H1 (cell line): ENCODE measurements around the gene PPM1D. TPM values are rescaled to one million over a fixed set of nuclear protein-coding genes. Genes with fewer than 3 reads are reported as not detected.
A peak's percentile ranks its signal among the peaks of the same experiment; 100 is the strongest.

ENCODE experiments used
- CTCF ChIA-PET: fragments of 300-600 bp; sonication (Branson Sonifier 250); formaldehyde crosslinking; loops from one replicate; lab custom pipeline; 2021; ENCODE audit not compliant: partially characterized antibody; lab: Charles Lee
- POLR2A ChIA-PET: fragments of 300-600 bp; sonication (Branson Sonifier 250); formaldehyde crosslinking; loops from one replicate; lab custom pipeline; 2021; ENCODE audit warnings: inconsistent platforms; ENCODE audit not compliant: partially characterized antibody; lab: Charles Lee
- DNase-seq, 2 experiments: peaks; one replicate each; pipeline versions ENCODE4 v3.0.0 to v3.0.0-alpha.2; 2010 to 2022; ENCODE audit warnings: low spot score in 2 of 2, low read depth in 1 of 2, mixed read lengths in 1 of 2
- FAIRE-seq: peaks from 2 replicates; lab custom pipeline; 2011; peaks lifted over from hg19 to GRCh38; lab: Jason Lieb, UNC
- H2AFZ ChIP-seq: 2 replicates; pipeline ENCODE4 v1.8.1; 2012; ENCODE audit warnings: low read length, inconsistent platforms
- H2AK5ac ChIP-seq: 2 replicates; pipeline ENCODE4 v1.6.1; 2013; ENCODE audit warnings: low read depth, low read length
- H2BK120ac ChIP-seq: replicated peaks from 2 replicates; pipeline ENCODE3; 2013; ENCODE audit warnings: low read depth, low read length, inconsistent platforms
- H2BK12ac ChIP-seq: 2 replicates; pipeline ENCODE4 v1.6.1; 2013; ENCODE audit warnings: low read depth, low read length
- H2BK15ac ChIP-seq: 2 replicates; pipeline ENCODE4 v1.6.1; 2013; ENCODE audit warnings: low read length
- H2BK20ac ChIP-seq: 2 replicates; pipeline ENCODE4 v1.6.1; 2013; ENCODE audit warnings: low read length
- H2BK5ac ChIP-seq: 2 replicates; pipeline ENCODE4 v1.6.1; 2013; ENCODE audit warnings: low read depth, low read length
- H3K14ac ChIP-seq: 2 replicates; pipeline ENCODE4 v1.6.1; 2013; ENCODE audit warnings: inconsistent platforms; ENCODE audit not compliant: insufficient read length
- H3K18ac ChIP-seq: 2 replicates; pipeline ENCODE4 v1.6.1; 2013; ENCODE audit warnings: low read length; ENCODE audit errors: extremely low read depth
- H3K23ac ChIP-seq: 2 replicates; pipeline ENCODE4 v1.6.1; 2013; ENCODE audit warnings: inconsistent platforms; ENCODE audit not compliant: insufficient read length
- H3K23me2 ChIP-seq: 2 replicates; pipeline ENCODE4 v1.6.1; 2013; ENCODE audit warnings: low read depth, low read length
- H3K27ac ChIP-seq: 2 replicates; pipeline ENCODE4 v1.6.1; 2011; ENCODE audit warnings: low read depth, low read length, inconsistent platforms
- H3K27me3 ChIP-seq, 4 experiments: replicated peaks in 1 of 4; 1 replicate in 1 of 4; 2 replicates in 3 of 4; pipeline versions ENCODE4 v1.6.1 to v1.8.1; 2011 to 2013; ENCODE audit warnings: low read length in 3 of 4, mild to moderate bottlenecking in 3 of 4, inconsistent platforms in 2 of 4, mixed read lengths in 2 of 4, moderate library complexity in 1 of 4; ENCODE audit not compliant: control insufficient read depth in 3 of 4, insufficient read depth in 3 of 4; ENCODE audit errors: extremely low read depth in 1 of 4
- H3K36me3 ChIP-seq, 4 experiments: 2 replicates each; pipeline versions ENCODE4 v1.6.1 to v1.8.1; 2011 to 2013; ENCODE audit warnings: mild to moderate bottlenecking in 4 of 4, low read length in 3 of 4, moderate library complexity in 2 of 4, control low read depth in 1 of 4, inconsistent platforms in 1 of 4; ENCODE audit not compliant: insufficient read depth in 4 of 4, control insufficient read depth in 2 of 4
- H3K4ac ChIP-seq: replicated peaks from 2 replicates; pipeline ENCODE3; 2013; ENCODE audit warnings: low read length, low read depth, mixed read lengths, inconsistent platforms; ENCODE audit not compliant: insufficient read length
- H3K4me1 ChIP-seq, 4 experiments: replicated peaks in 1 of 4; 1 replicate in 1 of 4; 2 replicates in 3 of 4; pipeline versions ENCODE4 v1.6.1 to v1.8.1; 2011 to 2013; ENCODE audit warnings: low read length in 3 of 4, inconsistent platforms in 2 of 4, mixed read lengths in 1 of 4; ENCODE audit not compliant: insufficient read depth in 4 of 4, control insufficient read depth in 3 of 4
- H3K4me2 ChIP-seq, 2 experiments: 2 replicates each; pipeline versions ENCODE4 v1.6.1 to v1.8.1; 2011 to 2013; ENCODE audit warnings: low read depth in 2 of 2, low read length in 2 of 2, control low read depth in 1 of 2, inconsistent platforms in 1 of 2, mild to moderate bottlenecking in 1 of 2; ENCODE audit not compliant: insufficient read depth in 1 of 2
- H3K4me3 ChIP-seq, 4 experiments: fragments of 200-600, 300-600 bp in 1 of 4; sonication (generic), shearing (Covaris generic), sonication (Bioruptor Twin) in 1 of 4; 2 replicates each; pipeline versions ENCODE4 v1.5.1 to v1.8.1; 2011 to 2016; ENCODE audit warnings: low read length in 4 of 4, low read depth in 3 of 4, control low read depth in 2 of 4, inconsistent platforms in 2 of 4, mild to moderate bottlenecking in 2 of 4, mixed read lengths in 1 of 4, moderate library complexity in 1 of 4; ENCODE audit not compliant: insufficient read depth in 2 of 4; ENCODE audit errors: extremely low read depth in 1 of 4
- H3K56ac ChIP-seq: replicated peaks from 2 replicates; pipeline ENCODE3; 2013; ENCODE audit warnings: low read depth, mild to moderate bottlenecking, mixed read lengths, low read length, inconsistent platforms; ENCODE audit not compliant: insufficient read length
- H3K79me1 ChIP-seq: 2 replicates; pipeline ENCODE4 v1.6.1; 2013; ENCODE audit warnings: low read depth, low read length, control low read depth
- H3K79me2 ChIP-seq, 2 experiments: 2 replicates each; pipeline versions ENCODE4 v1.6.1 to v1.8.1; 2012 to 2013; ENCODE audit warnings: low read length in 2 of 2, mild to moderate bottlenecking in 2 of 2, inconsistent platforms in 1 of 2; ENCODE audit not compliant: insufficient read depth in 2 of 2, control insufficient read depth in 1 of 2
- H3K9ac ChIP-seq, 4 experiments: replicated peaks in 1 of 4; 1 replicate in 1 of 4; 2 replicates in 3 of 4; pipeline versions ENCODE4 v1.6.1 to v1.8.1; 2011 to 2013; ENCODE audit warnings: low read depth in 3 of 4, low read length in 3 of 4, control low read depth in 2 of 4, mild to moderate bottlenecking in 2 of 4, moderate library complexity in 2 of 4, inconsistent platforms in 1 of 4; ENCODE audit errors: extremely low read depth in 1 of 4
- H3K9me3 ChIP-seq, 2 experiments: 2 replicates each; pipeline versions ENCODE4 v1.6.1 to v1.8.1; 2012 to 2013; ENCODE audit warnings: mild to moderate bottlenecking in 2 of 2, moderate library complexity in 2 of 2, control low read depth in 1 of 2, inconsistent platforms in 1 of 2, low read depth in 1 of 2, low read length in 1 of 2, mixed read lengths in 1 of 2; ENCODE audit not compliant: insufficient read depth in 2 of 2
- H4K20me1 ChIP-seq, 2 experiments: replicated peaks in 1 of 2; 2 replicates each; pipeline versions ENCODE3 to v1.8.1; 2011 to 2013; ENCODE audit warnings: inconsistent platforms in 2 of 2, low read length in 2 of 2, mild to moderate bottlenecking in 1 of 2; ENCODE audit not compliant: insufficient read depth in 2 of 2, control insufficient read depth in 1 of 2
- H4K5ac ChIP-seq: 2 replicates; pipeline ENCODE4 v1.6.1; 2013; ENCODE audit warnings: low read length, low read depth, mixed read lengths, inconsistent platforms; ENCODE audit not compliant: insufficient read length
- H4K8ac ChIP-seq: 2 replicates; pipeline ENCODE4 v1.8.0; 2013; ENCODE audit warnings: mild to moderate bottlenecking, moderate library complexity, low read length, inconsistent platforms; ENCODE audit not compliant: insufficient read depth; ENCODE audit errors: extremely low read depth
- H4K91ac ChIP-seq: replicated peaks from 2 replicates; pipeline ENCODE3; 2013; ENCODE audit warnings: low read length, mixed read lengths, inconsistent platforms; ENCODE audit not compliant: insufficient read length
- RBBP5 ChIP-seq: IDR thresholded peaks from 2 replicates; pipeline ENCODE4 v1.7.1; 2012; ENCODE audit warnings: low read depth, mild to moderate bottlenecking, inconsistent platforms, low read length, moderate library complexity, borderline replicate concordance
- TEAD4 ChIP-seq: IDR thresholded peaks from 2 replicates; pipeline ENCODE4 v1.6.1; 2012; ENCODE audit warnings: low read depth, low read length, inconsistent platforms, mixed read lengths
- WGBS, 2 experiments: shearing (Covaris generic) in 1 of 2; methylation state at CpG; one replicate each; pipeline versions ENCODE4 v1.1.6 to v1.1.7; 2013 to 2015; ENCODE audit warnings: low lambda C conversion rate in 2 of 2, mixed read lengths in 2 of 2, inconsistent platforms in 1 of 2, low coverage in 1 of 2, missing lambda C conversion rate in 1 of 2; ENCODE audit not compliant: insufficient replicate concordance in 2 of 2, insufficient coverage in 1 of 2, insufficient read length in 1 of 2; ENCODE audit errors: extremely low coverage in 1 of 2, missing lambda C conversion rate in 1 of 2; 5-methylcytosine and 5-hydroxymethylcytosine counted together
- polyA plus RNA-seq, 7 experiments: library from polyadenylated mRNA; depleted of rRNA in 3 of 7; stranded (reverse) in 5 of 7; unstranded in 2 of 7; fragments of >200 nt in 5 of 7; fragments of 200-250 nt in 2 of 7; gene quantifications; 1 replicate in 5 of 7; 2 replicates in 1 of 7; 4 replicates in 1 of 7; pipeline versions ENCODE4 v1.2.1 to v1.2.3, GENCODE V29; 2011 to 2013; ENCODE audit warnings: missing spikeins in 2 of 7, mixed read lengths in 2 of 7
- total RNA-seq: library from RNA; stranded (reverse); fragmentation: NEBNext Ultra II Directional; extraction: Animal tissue kit (Norgen Biotek cat#: 25700); gene quantifications from 2 replicates; pipeline ENCODE4 v1.2.1, GENCODE V29; 2021

PPM1D gene
- total and polyA plus RNA-seq, 2 of the 8 experiments (the other 6 are each of a cell fraction or from before 2014, with no cell fraction given): 5.0 to 16.7 TPM

DNA sequence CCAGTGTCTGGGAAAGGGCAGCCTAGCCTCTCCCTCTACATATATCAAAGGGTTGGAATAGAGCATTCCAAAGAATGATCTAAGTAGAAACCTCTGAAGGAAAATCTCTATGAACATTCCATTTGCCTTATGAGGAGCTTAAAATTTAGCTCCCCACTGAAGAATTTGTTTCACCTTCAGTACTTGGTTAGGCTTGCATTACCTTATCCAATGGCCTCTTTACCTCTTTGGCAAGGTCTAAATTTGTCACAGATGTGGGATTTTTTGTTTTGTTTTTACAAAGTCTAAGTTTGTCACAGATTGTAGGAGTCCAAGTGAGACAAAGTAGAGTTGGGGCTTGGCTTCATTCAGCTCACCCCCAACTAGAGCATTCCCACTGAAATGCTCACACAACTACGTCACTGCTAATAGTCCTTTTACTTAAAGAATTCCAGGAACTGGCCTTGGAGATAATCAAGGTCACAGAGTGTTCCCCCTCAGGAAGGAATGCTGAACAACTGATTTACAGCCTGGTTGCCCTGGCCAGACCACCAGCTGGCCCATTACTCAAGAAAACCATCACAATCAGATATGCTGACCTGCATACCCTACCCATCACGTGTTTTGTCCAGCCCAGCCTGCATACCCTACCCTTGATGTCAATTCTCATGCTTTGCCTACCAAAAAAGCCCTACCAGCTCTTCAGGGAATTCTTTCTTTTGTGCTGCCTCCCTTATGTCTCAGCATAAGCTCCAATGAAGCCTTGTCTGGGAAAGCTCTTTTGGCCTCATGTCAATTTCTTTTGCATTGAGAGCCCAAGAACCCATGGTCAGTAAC lies 26.5 kb upstream of the PPM1D start:
- POLR2A ChIA-PET: interaction anchor here (1.2 to 1.8 kb wide), 2 partner anchors 26 to 152 kb away, joined by 3 to 9 read pairs; partner anchors contain the start of genes CHCT1 and PPM1D
- no peak overlapping the region for H3K18ac ChIP-seq
- DNase-seq (no peak), FAIRE-seq (no peak)
- no peak overlapping the region for H2AK5ac ChIP-seq
- no peak overlapping the region for H2BK12ac ChIP-seq
- no peak overlapping the region for H3K4me2 ChIP-seq
- no peak overlapping the region for H2AFZ ChIP-seq
- no peak overlapping the region for H2BK20ac ChIP-seq
- no peak overlapping the region for H2BK15ac ChIP-seq
- peak overlapping the region; percentile 4 for H3K23ac ChIP-seq
- no peaks in the 10 kb centered on the region for H3K23me2 ChIP-seq
- H3K4me1 ChIP-seq: peaks cover 0 to 2% (median under 1%) of the 10 kb centered on the region in 4 experiments; a peak in 1 of 7 replicates
- H3K27ac ChIP-seq: no peak overlapping the region
- no peaks in the 10 kb centered on the region for H3K27me3 ChIP-seq
- no peak overlapping the region for H4K91ac ChIP-seq
- H4K20me1 ChIP-seq: no peaks in the 10 kb centered on the region
- no peaks in the 10 kb centered on the region for H3K9me3 ChIP-seq
- H3K4me3 ChIP-seq: no peak overlapping the region
- H3K14ac ChIP-seq: no peak overlapping the region
- no peaks in the 10 kb centered on the region for H3K79me1 ChIP-seq
- H3K4ac ChIP-seq: no peak overlapping the region
- H3K36me3 ChIP-seq: no peaks in the 10 kb centered on the region
- H2BK120ac ChIP-seq: no peak overlapping the region
- CTCF ChIA-PET: interaction anchor here (0.7 to 1.9 kb wide), 10 partner anchors 8 to 115 kb away, joined by 3 to 9 read pairs (median 4); no protein-coding TSS in a partner anchor
- WGBS, 2 experiments: 71% methylated on average over 2 of the region's 2 CpGs; no CpG with 5 or more reads in 1 of the 2 experiments
- no peaks in the 10 kb centered on the region for H3K79me2 ChIP-seq
- no peak overlapping the region for H4K5ac ChIP-seq
- no peak overlapping the region for H2BK5ac ChIP-seq
- no peak overlapping the region for H3K9ac ChIP-seq
- no peak overlapping the region for H3K56ac ChIP-seq
- H4K8ac ChIP-seq: no peak overlapping the region
- peak; percentile 66; the same call in 1 of the 2 replicates for TF ChIP-seq TEAD4
- no peak for TF ChIP-seq RBBP5
